Loucy (cell line): Measurements from ENCODE around the gene TIMM10.

ENCODE experiments used
- EZH2phosphoT487 ChIP-seq: fragments of 200-600 bp; IDR thresholded peaks from 2 replicates; pipeline ENCODE4 v1.6.1; 2018; ENCODE audit warnings: antibody characterized with exemption, mild to moderate bottlenecking, moderate library complexity, borderline replicate concordance
- TF ChIP-seq, protein P1 (sequence below): fragments of 200-600 bp; sonication (generic); conservative IDR thresholded peaks from 2 replicates; pipeline ENCODE4 v1.5.1; 2014; ENCODE audit warnings: mild to moderate bottlenecking, antibody characterized with exemption, low read length

DNA sequence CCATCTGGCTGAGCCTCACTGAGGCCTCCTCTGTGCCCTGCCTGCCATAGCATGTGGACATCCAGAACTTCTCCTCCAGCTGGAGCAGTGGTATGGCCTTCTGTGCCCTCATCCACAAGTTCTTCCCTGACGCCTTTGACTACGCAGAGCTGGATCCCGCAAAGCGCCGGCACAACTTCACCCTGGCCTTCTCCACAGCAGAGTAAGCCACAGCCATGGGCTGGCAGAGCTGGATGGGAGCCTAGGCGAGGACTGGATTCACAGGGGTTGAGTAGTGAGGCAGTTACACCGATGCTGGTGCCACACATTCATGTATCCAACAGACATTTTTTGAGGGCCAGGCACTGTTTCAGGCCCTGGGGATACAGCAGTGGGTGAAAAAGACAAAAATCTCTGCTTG, 15.9 kb upstream of the TIMM10 start:
- TF ChIP-seq, protein P1, sequence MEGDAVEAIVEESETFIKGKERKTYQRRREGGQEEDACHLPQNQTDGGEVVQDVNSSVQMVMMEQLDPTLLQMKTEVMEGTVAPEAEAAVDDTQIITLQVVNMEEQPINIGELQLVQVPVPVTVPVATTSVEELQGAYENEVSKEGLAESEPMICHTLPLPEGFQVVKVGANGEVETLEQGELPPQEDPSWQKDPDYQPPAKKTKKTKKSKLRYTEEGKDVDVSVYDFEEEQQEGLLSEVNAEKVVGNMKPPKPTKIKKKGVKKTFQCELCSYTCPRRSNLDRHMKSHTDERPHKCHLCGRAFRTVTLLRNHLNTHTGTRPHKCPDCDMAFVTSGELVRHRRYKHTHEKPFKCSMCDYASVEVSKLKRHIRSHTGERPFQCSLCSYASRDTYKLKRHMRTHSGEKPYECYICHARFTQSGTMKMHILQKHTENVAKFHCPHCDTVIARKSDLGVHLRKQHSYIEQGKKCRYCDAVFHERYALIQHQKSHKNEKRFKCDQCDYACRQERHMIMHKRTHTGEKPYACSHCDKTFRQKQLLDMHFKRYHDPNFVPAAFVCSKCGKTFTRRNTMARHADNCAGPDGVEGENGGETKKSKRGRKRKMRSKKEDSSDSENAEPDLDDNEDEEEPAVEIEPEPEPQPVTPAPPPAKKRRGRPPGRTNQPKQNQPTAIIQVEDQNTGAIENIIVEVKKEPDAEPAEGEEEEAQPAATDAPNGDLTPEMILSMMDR: no peak
- TF ChIP-seq EZH2phosphoT487: no peak
